Activated naive CD8-positive, alpha-beta T cell treated with anti-CD3 and anti-CD28 coated beads for 36 hours (primary cell): Measurements from ENCODE around the gene USP2. TPM values are rescaled to one million over a fixed set of nuclear protein-coding genes. Genes with fewer than 3 reads are reported as not detected.

Experiments
- DNase-seq: peaks from one replicate; pipeline ENCODE4 v3.0.0; 2021
- H3K27ac Mint-ChIP-seq: one replicate; pipeline ENCODE4 v1.8.0; 2022; ENCODE audit warnings: mild to moderate bottlenecking, moderate library complexity, mixed read lengths
- H3K27me3 Mint-ChIP-seq: one replicate; pipeline ENCODE4 v1.8.0; 2022; ENCODE audit warnings: mild to moderate bottlenecking, mixed read lengths
- H3K36me3 Mint-ChIP-seq: one replicate; pipeline ENCODE4 v1.8.0; 2021; ENCODE audit warnings: mild to moderate bottlenecking, mixed read lengths
- H3K4me1 Mint-ChIP-seq: one replicate; pipeline ENCODE4 v1.8.0; 2021; ENCODE audit warnings: mixed read lengths
- H3K4me3 Mint-ChIP-seq: one replicate; pipeline ENCODE4 v1.8.0; 2022; ENCODE audit warnings: mild to moderate bottlenecking, moderate library complexity, mixed read lengths
- H3K9me3 Mint-ChIP-seq: one replicate; pipeline ENCODE4 v1.8.0; 2022; ENCODE audit warnings: mixed read lengths
- total RNA-seq, 2 experiments: library from RNA; stranded (reverse); gene quantifications; one replicate each; pipeline ENCODE4 v1.2.3, GENCODE V29; 2021

USP2 gene
- total RNA-seq, 2 experiments from 2014 or later = 0.82 to 1.4 TPM

DNA sequence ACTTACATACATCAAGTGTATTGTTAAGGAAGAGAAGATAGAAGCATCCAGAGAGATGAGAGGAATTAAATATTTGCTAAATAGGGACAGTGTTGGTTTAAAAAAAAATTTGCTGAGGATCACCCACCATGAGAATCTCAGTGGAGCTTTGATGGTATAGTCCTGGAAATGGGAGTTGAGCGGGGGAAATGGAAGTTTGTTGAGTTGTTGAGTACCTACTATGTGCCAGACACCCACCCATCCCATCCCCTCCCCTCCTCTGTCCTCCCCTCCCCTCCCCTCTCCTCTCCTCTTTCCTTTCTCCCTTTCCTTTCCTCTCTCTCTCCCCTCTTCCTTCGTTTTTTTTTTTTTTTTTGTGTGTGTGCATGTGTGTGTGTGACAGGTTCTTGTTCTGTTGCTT is 30.3 kb downstream of the USP2 start:
- no peak overlapping the region for H3K4me3 Mint-ChIP-seq
- no peaks in the 10 kb centered on the region for H3K36me3 Mint-ChIP-seq
- DNase-seq = no peak
- H3K9me3 Mint-ChIP-seq = no peaks in the 10 kb centered on the region
- no peak overlapping the region for H3K27ac Mint-ChIP-seq
- peaks cover 3% of the 10 kb centered on the region for H3K4me1 Mint-ChIP-seq
- peaks cover 35% of the 10 kb centered on the region for H3K27me3 Mint-ChIP-seq

DNA sequence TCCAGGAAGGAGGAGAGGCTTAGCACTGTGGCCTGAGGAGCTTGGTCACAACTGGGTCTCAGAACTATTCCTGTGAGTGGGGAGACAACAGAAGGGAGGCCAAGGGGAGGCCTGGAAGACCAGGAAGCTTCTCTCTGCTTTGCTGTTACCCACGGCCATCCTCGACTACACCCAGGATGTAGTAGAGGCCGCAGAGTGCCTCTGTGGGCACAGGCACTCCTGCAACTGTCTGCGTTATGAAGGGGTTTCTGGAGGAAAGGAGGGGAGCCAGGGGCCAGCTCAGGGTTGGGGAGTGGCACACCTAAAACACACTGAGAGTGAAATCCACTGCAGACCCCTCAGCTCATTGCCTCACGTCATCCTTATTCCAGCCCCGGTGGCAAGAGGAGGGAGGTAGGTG is 31.2 kb downstream of the USP2 start:
- Mint-ChIP-seq H3K27me3 (peaks cover 27% of the 10 kb centered on the region), H3K27ac (no peak overlapping the region), H3K36me3 (no peaks in the 10 kb centered on the region), H3K4me1 (peaks cover 3% of the 10 kb centered on the region), H3K9me3 (no peaks in the 10 kb centered on the region), H3K4me3 (no peak overlapping the region)
- DNase-seq = no peak

DNA sequence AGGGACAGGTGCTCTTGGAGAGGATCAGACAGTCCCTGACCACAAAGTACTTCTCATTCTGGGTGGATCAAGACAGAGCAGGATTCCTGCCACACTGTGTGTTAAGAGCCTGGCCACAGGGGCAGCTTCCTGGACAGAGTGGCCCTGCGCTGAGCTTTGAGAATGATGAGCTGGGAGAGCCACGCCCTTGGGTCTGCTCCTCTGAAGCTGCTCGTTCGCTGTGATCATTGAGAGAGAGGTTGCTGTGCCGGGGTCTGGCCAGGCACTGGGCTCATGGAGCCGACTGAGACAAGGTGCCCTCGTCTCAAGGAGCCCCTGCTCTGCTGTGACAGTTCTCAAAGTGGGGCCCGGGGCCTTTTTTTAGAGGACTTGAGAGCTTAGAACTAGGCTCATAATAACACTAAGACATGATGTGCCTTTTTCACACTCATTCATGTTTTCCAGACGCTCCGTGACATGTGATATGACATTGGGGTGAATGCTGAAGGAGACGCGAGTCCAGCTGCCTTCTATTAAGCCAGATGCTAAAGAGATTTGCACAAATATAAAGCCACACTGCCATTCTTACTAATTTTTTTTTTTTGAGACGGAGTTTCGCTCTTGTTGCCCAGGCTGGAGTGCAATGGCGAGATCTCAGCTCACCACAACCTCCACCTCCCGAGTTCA is 33.4 kb downstream of the USP2 start:
- H3K4me3 Mint-ChIP-seq = no peak overlapping the region
- H3K27me3 Mint-ChIP-seq = peaks cover 19% of the 10 kb centered on the region

DNA sequence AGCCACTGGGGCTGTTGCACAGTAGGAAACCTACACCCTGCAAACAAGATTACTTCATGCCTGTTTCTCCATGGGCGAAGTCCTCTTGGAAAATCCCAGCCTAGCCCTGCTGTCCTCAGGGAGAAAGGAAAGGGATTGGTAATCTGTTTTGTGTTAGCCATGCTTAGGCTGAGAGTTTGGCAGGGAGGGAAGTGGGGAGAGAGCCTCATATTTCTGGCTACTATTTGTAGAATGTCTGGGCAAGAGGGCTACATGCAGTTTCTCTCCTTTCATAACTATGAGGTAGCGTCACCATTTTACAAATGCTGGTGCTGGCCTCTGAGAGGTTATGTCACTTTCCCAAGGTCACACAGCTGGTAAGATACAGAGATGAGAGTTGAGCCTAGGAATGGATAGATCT is 34.2 kb downstream of the USP2 start:
- H3K9me3 Mint-ChIP-seq = no peaks in the 10 kb centered on the region

More for the DNA sequence above, 33.4 kb downstream of the USP2 start:
- no peak overlapping the region for H3K27ac Mint-ChIP-seq
- H3K36me3 Mint-ChIP-seq = no peaks in the 10 kb centered on the region
- H3K9me3 Mint-ChIP-seq = no peaks in the 10 kb centered on the region
- DNase-seq = no peak
- H3K4me1 Mint-ChIP-seq = peaks cover 3% of the 10 kb centered on the region

DNA sequence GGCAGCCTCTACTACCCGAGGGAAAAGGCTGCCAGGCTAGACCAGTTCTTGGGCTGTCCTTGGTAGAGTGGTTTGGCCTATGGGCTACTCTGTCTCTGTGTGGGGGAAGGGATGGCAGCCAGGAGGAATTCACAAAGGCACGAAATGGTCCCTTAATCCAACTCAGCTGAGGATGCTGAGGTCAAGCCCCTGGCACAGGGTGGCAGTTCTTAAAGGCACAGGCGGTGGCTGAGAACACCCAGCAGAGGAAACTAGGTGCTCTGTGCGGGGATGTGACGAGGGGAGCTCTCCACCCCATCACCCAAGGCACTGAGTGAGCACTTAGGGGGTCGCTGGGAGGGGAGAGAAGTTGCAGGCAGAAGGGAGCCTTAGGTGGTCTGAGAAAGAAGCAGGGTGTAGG is 34.9 kb downstream of the USP2 start, which contains the start of gene MFRP:
Gene MFRP, minus strand, starts transcription at position 101 of the 400 bp plus-strand sequence. CDS start 192 bp downstream, outside the sequence.
- Mint-ChIP-seq H3K9me3 (no peaks in the 10 kb centered on the region), H3K4me1 (peaks cover 3% of the 10 kb centered on the region), H3K4me3 (no peak within 1 kb of the TSS), H3K27me3 (peaks cover 20% of the 10 kb centered on the region), H3K36me3 (no peaks in the 10 kb centered on the region), H3K27ac (no peak within 1 kb of the TSS)
- no peak for DNase-seq

More for the DNA sequence above, 34.2 kb downstream of the USP2 start:
- Mint-ChIP-seq H3K4me3 (no peak overlapping the region), H3K4me1 (peaks cover 3% of the 10 kb centered on the region), H3K36me3 (no peaks in the 10 kb centered on the region), H3K27ac (no peak overlapping the region), H3K27me3 (peaks cover 21% of the 10 kb centered on the region)
- DNase-seq = no peak

DNA sequence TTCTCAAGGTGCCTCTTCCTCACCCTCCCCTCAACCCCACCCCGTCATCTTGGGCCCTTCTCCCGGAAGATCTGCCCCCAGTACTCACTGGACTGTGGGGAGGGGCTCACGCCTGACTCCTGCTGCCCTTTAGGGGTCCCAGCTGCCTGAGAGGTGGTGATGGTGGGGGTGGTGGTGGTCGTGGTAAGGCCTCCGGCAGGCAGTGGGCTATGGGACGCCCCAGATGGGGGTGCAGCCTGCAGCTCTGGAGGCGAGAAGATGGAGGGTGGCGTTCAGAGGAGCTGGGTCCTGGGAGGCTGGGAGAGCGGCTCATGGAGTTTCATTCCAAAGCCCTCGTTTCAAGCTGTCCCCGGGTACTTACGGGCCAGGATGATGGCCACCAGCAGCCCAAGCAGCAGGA is 35.8 kb downstream of the USP2 start:
- Mint-ChIP-seq H3K4me3 (no peak overlapping the region), H3K27me3 (peaks cover 21% of the 10 kb centered on the region), H3K4me1 (peaks cover 7% of the 10 kb centered on the region), H3K27ac (no peak overlapping the region), H3K9me3 (no peaks in the 10 kb centered on the region), H3K36me3 (no peaks in the 10 kb centered on the region)
- no peak for DNase-seq

DNA sequence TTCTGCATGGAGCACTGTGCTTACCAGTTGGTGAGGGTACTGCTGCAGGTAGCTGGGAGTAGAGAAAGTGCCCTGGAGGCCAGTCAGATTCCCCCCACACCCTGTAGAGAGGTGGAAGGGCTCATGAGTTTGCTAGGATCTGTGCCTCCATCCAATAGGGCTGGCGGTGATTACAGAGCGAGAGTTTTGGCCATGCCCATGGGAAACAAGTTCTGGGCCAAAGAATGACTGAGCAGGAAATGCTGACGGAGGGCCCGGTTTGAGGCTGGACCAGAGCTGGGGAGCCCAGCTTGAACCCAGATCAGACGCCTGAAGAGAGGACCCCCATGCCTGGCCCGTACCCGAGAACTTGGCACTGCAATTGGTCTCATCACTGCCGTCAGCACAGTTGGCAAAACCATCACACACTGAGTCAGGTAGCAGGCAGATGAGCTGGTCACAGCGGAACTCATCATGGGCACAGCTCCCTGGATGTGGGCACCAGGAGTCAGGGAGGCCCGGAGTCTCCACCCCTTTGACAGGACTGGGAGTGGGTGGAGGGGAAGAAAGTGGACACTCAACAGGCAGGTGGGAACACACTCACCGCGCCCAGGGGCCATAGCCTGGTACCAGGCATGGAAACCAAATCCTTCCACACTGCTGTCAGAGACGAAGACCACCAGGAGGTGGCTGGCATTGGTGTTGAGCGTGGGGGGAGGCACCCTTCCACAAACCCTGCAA is 37.0 kb downstream of the USP2 start:
- H3K4me1 Mint-ChIP-seq = peaks cover 4% of the 10 kb centered on the region
- H3K36me3 Mint-ChIP-seq = no peaks in the 10 kb centered on the region

DNA sequence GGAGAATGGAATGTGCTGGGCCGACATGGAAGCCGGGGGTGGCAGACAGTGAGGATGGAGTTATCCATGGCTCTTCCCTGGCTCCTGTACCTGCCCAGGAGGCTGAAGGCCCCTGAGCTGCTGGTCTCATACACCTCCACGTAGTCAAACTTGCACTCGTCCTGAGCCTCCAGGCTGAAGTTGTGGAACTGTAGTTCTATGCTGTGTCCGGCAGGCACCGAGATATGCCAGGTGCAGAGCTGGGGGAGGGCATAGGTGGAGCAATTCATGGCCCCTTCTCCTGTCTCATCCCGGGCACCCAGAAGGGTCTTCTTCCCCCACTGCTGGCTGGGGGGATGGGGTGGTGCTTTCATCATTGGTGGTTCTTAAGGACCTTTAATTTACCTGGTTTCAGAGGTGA is 37.8 kb downstream of the USP2 start:
- Mint-ChIP-seq H3K4me3 (no peak overlapping the region), H3K9me3 (no peaks in the 10 kb centered on the region), H3K36me3 (peaks cover 3% of the 10 kb centered on the region), H3K27ac (no peak overlapping the region), H3K27me3 (peaks cover 32% of the 10 kb centered on the region), H3K4me1 (peaks cover 6% of the 10 kb centered on the region)
- DNase-seq = no peak

More for the DNA sequence above, 37.0 kb downstream of the USP2 start:
- H3K9me3 Mint-ChIP-seq = no peaks in the 10 kb centered on the region
- no peak overlapping the region for H3K4me3 Mint-ChIP-seq
- no peak overlapping the region for H3K27ac Mint-ChIP-seq
- no peak for DNase-seq
- peaks cover 24% of the 10 kb centered on the region for H3K27me3 Mint-ChIP-seq

DNA sequence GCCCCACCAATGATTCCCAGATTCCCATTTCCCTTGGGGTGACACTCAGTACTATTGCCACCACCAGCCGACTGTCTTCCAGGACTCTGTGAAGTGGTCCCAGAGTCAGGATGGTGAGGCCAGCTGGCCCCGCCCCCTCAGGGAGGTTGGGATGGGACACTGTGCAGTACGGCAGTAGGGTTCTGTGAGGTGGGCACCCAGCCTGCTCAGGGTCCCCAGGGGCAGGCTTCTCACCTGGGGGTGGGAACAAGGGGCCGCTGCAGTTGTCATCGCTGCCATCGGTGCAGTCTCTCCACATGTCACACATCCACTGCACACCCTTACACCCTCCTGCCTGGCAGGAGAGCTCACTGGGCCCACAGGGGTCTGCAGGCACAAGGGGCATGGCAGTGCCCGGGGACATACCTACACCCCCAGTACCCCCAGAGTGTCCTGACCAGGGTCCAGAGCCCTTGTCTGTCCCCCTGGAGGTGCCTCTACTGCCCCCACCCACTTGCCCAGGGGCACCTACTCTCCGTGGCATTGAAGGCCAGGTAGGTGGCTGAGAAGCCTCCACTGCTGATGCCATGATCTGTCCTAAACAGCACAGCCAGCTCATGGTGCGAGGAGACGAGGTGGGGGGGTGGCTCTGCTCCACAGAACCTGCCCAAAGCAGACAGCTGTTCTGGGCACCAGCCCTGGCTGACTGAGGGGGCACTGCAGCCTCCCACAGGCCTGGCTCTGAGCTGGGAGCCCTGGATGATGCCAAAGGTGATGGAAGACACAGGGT is 38.9 kb downstream of the USP2 start:
- H3K27ac Mint-ChIP-seq = no peak overlapping the region
- peaks cover 12% of the 10 kb centered on the region for H3K4me1 Mint-ChIP-seq
- H3K9me3 Mint-ChIP-seq = no peaks in the 10 kb centered on the region
- DNase-seq = no peak
- peaks cover 37% of the 10 kb centered on the region for H3K27me3 Mint-ChIP-seq
- H3K4me3 Mint-ChIP-seq = no peak overlapping the region
- peaks cover 7% of the 10 kb centered on the region for H3K36me3 Mint-ChIP-seq

DNA sequence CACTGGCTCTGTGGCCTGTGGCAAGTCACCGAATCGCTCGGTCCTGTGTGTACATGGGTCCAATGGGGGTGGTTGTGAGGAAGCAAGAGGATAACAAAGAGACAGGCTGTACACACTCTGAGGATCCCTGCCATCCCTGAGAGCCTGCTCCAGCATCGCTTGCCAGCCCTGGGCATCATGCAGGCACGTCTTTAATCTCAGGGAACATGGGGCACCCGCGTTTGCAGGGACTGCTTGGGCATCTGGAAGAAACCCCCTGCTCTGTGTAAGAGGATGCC is 39.5 kb downstream of the USP2 start:
- no peak for DNase-seq
- H3K27ac Mint-ChIP-seq = no peak overlapping the region
- no peak overlapping the region for H3K4me3 Mint-ChIP-seq
- peaks cover 37% of the 10 kb centered on the region for H3K27me3 Mint-ChIP-seq
- peaks cover 7% of the 10 kb centered on the region for H3K36me3 Mint-ChIP-seq
- peaks cover 12% of the 10 kb centered on the region for H3K4me1 Mint-ChIP-seq
- no peaks in the 10 kb centered on the region for H3K9me3 Mint-ChIP-seq

DNA sequence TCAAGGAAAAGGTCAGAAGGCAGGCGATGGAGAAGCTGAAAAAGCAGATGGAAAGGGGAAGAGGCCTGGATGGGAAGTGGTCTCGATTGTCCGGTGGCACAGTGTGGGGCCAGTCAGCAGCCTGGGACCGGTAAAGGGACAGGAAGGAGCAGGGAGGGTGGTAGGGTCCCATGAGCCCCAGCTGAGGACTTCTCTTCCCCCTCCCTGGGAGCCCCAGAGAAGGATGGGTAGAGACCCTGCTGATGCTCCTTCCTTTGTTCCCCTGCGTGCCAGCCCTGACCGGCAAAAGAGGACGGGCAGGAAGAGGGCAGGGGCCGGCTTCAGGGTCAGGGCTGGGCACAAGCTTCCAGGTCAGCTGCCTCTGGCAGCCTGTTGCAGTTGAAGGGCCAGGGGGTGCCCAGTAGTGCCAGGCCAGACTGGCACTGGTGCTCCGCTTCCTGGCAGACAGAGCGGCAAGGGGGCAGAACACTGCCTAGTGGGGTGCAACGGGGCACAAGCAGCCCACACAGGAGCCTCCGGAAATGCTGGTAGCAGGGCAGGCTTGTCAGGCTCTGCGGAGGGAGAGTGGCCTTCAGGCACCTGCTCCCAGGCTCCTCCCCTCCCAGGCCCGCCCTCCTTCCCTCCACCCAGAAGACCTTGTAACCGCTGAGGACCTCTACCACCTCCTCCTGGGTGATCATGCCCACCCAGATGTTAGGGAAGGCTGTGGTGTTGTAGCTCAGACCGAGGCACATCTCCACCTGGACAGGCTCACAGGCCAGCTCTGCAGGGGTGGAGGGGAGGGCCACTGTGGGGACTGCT is 40.1 kb downstream of the USP2 start:
- peaks cover 8% of the 10 kb centered on the region for H3K36me3 Mint-ChIP-seq
- H3K4me3 Mint-ChIP-seq = no peak overlapping the region
- H3K27me3 Mint-ChIP-seq = peaks cover 37% of the 10 kb centered on the region
- no peak for DNase-seq
- H3K4me1 Mint-ChIP-seq = peaks cover 14% of the 10 kb centered on the region
- no peak overlapping the region for H3K27ac Mint-ChIP-seq
- H3K9me3 Mint-ChIP-seq = no peaks in the 10 kb centered on the region

DNA sequence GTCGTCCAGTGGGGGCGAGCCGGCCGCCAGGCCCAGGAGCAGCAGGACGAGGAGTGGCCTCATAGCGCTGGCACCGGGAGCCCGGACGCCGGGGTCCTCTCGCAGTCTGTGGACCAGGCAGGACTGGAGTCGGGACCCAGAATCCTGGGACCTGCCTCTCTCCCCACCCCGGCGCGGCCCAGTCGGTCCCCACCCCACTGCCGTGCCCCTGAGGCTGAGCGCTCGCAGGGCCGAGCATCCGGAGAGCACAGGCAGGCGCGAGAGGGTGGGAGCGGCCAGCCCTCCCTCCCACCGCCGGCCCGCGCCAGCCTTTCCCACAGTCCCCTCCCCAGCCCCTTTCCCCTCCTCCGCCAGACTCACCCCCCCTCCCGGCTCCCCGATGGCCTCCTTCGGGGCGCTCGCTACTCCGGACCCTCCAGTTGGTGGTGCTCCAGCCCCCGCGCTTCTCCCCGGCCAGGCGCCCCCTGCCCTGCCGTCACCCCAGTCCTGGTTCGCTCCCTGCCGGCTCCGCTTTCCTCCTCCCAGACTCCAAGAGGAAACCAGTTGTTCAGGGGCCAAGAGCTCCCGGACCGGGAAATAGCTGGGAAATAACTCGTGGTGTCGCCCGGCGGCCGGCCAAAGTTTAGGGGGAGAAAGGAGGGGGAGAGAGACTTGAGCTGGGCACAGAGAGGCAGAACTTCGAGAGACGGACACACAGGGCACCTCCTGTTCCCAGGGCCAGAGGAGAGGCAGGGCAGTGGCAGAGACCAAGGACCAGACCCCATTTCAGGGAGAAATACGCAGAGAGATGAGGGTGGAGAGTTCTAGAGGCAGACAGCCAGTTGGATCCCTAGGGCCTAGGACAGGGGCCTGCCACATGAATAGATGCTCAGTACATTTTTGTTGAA is 40.9 kb downstream of the USP2 start, which contains the start of gene C1QTNF5:
Gene C1QTNF5, minus strand, starts transcription at position 549 of the 887 bp plus-strand sequence. Its CDS starts 486 bp downstream, at position 63.
- Mint-ChIP-seq H3K4me1 (peaks cover 22% of the 10 kb centered on the region), H3K4me3 (no peak within 1 kb of the TSS), H3K27me3 (peaks cover 37% of the 10 kb centered on the region), H3K27ac (no peak within 1 kb of the TSS), H3K9me3 (no peaks in the 10 kb centered on the region), H3K36me3 (peaks cover 10% of the 10 kb centered on the region)
- DNase-seq = no peak

DNA sequence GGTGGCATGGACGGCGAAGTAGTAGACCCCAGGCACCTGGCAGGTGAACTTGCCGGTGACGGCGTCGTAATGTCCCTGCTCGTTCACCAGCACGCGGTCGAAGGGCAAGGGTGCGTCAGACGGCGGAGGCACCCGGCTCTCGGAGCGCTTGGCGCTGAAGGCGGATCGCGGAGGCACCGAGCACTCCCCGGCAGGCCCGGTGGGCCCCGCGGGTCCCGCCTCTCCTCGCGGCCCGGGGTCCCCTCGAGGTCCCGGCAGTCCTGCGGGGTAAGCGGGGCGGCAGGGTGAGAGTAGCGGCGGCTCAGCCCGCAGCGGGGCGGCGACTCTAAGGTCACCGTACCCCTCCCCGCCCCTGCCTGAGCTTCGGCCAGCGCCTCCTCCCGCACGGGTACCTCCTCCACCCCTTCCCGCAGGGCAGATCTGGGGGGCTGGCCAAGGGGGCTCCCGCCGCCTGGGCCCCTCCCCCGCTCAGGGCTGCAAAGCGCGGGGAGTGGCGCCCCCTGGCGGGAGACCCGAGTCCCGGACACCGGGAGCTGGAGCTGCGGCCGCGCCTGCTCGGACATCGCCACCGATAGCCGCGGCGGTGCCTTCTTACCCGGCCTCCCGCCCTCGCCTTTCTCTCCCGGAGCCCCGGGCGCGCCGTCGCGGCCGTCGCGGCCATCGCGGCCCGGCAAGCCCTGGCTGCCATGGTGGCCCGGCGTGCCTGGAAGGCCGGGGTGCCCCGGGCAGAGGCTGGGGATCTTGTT is 41.7 kb downstream of the USP2 start:
- Mint-ChIP-seq H3K4me3 (no peak overlapping the region), H3K36me3 (peaks cover 10% of the 10 kb centered on the region), H3K4me1 (peaks cover 28% of the 10 kb centered on the region), H3K9me3 (no peaks in the 10 kb centered on the region), H3K27me3 (peaks cover 37% of the 10 kb centered on the region), H3K27ac (no peak overlapping the region)
- peak; percentile 58 for DNase-seq
